PFSK-1 (cell line): ENCODE measurements around the gene EFCAB6.

Experiments
- FOXP2 ChIP-seq: optimal IDR thresholded peaks from 2 replicates; pipeline ENCODE3; 2011; ENCODE audit warnings: borderline replicate concordance, control low read depth, inconsistent platforms; ENCODE audit not compliant: insufficient read depth; ENCODE audit errors: extremely low read length, extremely low read depth
- POLR2AphosphoS5 ChIP-seq: IDR thresholded peaks from 2 replicates; pipeline ENCODE4 v1.6.1; 2012; ENCODE audit warnings: low read depth, mild to moderate bottlenecking, control low read depth, low read length, moderate library complexity
- SIN3A ChIP-seq: IDR thresholded peaks from 2 replicates; pipeline ENCODE4 v1.6.1; 2012; ENCODE audit warnings: mild to moderate bottlenecking, low read length, moderate library complexity, borderline replicate concordance; ENCODE audit not compliant: insufficient read depth
- TAF1 ChIP-seq: IDR thresholded peaks from 2 replicates; pipeline ENCODE4 v1.6.1; 2012; ENCODE audit warnings: low read length, control low read depth, borderline replicate concordance; ENCODE audit not compliant: insufficient read depth
- TF ChIP-seq, protein P1 (sequence below), 2 experiments: IDR thresholded peaks; 2 replicates each; pipeline versions ENCODE4 v1.6.1 to v1.8.0; 2011 to 2012; ENCODE audit warnings: low read depth in 2 of 2, low read length in 2 of 2, control low read depth in 1 of 2, inconsistent platforms in 1 of 2, mild to moderate bottlenecking in 1 of 2, moderate library complexity in 1 of 2; ENCODE audit not compliant: insufficient read depth in 1 of 2

EFCAB6 gene

DNA sequence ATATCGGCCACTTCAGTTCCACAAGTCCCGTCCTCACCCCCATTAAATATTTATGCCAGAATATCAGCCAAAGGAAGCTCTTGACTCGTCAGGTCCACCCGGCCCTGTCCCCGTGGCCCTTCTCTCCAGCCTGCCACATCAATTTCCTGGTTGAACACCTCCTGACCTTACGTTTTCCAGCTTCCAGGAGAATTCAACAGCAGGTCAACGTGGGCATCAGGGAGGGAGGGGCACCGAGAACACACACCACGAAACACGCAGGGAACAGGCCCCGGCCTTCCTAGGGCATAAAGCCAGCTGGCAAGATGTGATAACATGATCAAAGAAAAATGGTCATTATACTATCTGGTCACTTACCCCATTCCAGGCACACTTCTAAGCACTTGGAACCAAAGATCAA lies 34.9 kb upstream of the EFCAB6 start:
- no peak for TF ChIP-seq TAF1

DNA sequence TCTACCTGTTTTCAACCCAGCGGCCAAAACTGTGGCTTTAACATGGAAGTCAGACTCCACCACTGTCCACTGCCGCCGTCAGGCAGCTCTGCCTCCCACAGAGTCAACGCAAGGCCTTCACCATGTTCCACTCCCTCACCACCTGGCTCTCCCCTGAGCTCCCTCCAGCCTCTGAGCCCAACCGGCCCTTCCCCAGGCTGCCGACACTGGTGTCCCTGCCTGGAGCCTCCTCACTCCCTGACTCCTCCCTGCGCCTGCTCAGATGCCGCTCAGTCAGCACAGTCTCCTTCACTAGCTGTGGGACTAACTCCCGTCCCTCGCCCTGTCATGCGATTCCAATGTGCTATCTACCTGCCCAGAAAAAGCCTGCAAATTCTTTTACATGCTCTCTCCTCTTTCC lies 33.9 kb upstream of the EFCAB6 start:
- TF ChIP-seq FOXP2 (no peak), POLR2AphosphoS5 (no peak), SIN3A (no peak), TAF1 (no peak)
- TF ChIP-seq, protein P1, sequence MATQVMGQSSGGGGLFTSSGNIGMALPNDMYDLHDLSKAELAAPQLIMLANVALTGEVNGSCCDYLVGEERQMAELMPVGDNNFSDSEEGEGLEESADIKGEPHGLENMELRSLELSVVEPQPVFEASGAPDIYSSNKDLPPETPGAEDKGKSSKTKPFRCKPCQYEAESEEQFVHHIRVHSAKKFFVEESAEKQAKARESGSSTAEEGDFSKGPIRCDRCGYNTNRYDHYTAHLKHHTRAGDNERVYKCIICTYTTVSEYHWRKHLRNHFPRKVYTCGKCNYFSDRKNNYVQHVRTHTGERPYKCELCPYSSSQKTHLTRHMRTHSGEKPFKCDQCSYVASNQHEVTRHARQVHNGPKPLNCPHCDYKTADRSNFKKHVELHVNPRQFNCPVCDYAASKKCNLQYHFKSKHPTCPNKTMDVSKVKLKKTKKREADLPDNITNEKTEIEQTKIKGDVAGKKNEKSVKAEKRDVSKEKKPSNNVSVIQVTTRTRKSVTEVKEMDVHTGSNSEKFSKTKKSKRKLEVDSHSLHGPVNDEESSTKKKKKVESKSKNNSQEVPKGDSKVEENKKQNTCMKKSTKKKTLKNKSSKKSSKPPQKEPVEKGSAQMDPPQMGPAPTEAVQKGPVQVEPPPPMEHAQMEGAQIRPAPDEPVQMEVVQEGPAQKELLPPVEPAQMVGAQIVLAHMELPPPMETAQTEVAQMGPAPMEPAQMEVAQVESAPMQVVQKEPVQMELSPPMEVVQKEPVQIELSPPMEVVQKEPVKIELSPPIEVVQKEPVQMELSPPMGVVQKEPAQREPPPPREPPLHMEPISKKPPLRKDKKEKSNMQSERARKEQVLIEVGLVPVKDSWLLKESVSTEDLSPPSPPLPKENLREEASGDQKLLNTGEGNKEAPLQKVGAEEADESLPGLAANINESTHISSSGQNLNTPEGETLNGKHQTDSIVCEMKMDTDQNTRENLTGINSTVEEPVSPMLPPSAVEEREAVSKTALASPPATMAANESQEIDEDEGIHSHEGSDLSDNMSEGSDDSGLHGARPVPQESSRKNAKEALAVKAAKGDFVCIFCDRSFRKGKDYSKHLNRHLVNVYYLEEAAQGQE (IDR thresholded peaks at IDR 0.05; ENCODE audit: insufficient read depth in 1 of 2, low read depth in 2 of 2, low read length in 2 of 2): no peak

DNA sequence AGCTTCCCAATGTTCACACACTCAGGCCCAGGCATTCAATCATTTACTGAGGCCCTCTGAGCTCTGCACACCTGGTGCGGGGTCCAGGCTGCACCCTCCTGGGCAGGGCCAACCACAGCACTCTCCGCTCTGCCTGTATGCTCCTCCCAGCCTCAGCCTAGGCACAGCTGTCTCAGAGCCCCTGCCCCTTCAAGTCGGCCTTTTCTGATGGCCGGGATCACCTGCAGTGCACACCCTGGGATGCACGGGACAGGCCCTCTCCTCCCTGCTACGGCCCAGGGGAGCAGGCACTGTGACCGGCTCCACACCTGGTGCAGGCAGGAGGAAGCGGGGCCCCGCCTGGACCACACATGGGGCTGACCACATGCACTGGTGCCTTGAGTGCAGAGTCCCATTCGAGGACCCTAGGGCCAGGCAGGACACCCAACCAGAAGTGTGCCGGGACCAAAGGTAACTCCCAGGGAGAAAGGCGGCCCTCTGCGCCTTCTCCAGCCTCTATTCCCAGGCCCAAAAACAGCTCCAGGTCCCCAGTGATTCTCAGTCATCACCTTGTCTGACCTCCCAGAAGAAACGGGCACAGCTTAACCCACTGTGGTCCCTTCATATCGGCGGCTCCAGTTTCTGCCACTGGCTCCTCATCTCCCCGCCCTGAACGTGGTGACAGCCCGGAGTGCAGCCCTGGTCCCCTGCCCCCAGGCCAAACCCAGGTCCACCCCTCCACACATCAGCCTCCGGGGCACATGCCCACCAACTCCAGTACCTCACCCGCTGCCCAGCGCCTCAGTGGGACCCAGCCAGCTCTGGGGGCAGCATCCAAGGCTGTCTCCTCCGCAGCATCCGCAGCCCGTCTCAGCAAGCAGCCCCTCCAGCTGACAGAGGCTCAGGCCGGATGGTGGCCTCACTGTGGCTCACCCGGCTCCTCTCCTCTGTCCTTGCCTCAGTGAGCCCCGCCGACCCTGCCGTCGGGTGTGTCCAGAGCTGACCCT lies 32.7 kb upstream of the EFCAB6 start:
- no peak for TF ChIP-seq SIN3A
- TF ChIP-seq FOXP2: no peak
- no peak for TF ChIP-seq TAF1
- TF ChIP-seq, protein P1 (IDR thresholded peaks at IDR 0.05; ENCODE audit: insufficient read depth in 1 of 2, low read depth in 2 of 2, low read length in 2 of 2): no peak

DNA sequence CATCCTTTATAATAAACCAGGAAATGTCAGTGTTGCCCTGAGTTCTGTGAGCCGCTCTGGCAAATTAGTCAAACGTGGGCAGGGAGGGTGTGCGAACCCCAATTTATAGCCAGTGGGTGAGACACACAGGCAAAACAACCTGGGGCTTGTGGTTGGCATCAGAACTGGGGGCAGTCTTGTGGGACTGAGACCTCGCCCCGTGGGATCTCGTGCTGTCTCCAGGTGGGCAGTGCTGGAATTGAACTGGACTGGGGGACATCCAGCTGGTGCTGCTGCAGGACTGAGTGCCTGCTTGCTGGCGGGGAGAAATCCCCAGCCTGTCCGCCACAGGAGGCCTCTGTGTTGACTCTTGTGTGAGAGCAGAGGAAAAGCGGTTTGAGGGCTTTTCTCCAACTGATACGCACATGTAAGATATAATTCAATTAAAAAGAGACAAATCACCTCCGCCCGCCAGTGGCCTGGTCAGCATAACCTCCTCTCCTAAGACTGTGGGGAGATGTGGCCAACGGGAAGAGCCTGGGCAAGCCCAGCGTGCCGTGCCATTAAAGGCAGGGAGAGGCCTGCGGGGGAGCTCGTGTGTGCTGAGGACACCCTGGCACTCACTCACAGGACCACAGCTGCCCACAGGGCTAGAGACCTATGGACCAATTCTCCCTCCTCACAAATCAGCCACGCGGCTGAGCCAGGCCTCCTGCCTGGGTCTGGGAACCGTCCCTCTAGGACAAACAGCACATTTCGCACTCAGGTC lies 31.9 kb upstream of the EFCAB6 start:
- TF ChIP-seq FOXP2 (no peak), TAF1 (no peak), SIN3A (no peak), POLR2AphosphoS5 (no peak)
- TF ChIP-seq, protein P1 (IDR thresholded peaks at IDR 0.05; ENCODE audit: insufficient read depth in 1 of 2, low read depth in 2 of 2, low read length in 2 of 2): no peak

DNA sequence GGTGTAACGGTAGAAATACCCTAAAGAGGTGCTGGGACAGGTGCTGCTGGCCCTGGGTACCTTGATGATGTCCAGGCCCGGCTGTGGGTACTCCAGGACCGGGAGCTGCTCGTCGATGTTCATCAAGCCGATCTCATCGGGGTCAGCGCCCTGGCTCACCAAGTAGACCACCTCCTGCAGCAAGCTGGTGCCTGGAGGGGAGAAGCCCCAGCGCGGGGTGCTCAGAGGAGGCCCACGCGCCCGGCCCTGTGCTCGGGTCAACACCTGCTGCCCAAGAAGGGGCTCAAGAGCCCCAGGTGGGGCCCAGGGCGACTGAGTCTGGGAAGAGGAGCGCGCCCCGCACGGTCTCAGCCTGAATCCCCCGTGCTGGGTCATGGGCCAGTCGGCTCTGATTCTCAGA lies 29.6 kb upstream of the EFCAB6 start:
- no peak for TF ChIP-seq SIN3A
- TF ChIP-seq POLR2AphosphoS5: no peak
- TF ChIP-seq TAF1: no peak
- TF ChIP-seq, protein P1 (IDR thresholded peaks at IDR 0.05; ENCODE audit: insufficient read depth in 1 of 2, low read depth in 2 of 2, low read length in 2 of 2): no peak
- no peak for TF ChIP-seq FOXP2
